K562 (cell line): Measurements from ENCODE around the gene DUSP9. TPM values are rescaled to one million over a fixed set of nuclear protein-coding genes. Genes with fewer than 3 reads are reported as not detected.

Source experiments
- ATAC-seq: fragments of 200-7000 bp; cut with Tn5 transposase; 3 replicates; pipeline ENCODE4 v1.9.1; 2020; ENCODE audit warnings: moderate library complexity
- BruUV-seq: library from RNA; stranded (reverse); fragments of 400-500 nt; replicated peaks from 2 replicates; lab custom pipeline; 2021; lab: Mats Ljungman, UMichigan
- CTCF ChIA-PET: fragments of 300-600 bp; formaldehyde crosslinking; extraction: SDS; loops from one replicate; lab custom pipeline; 2021; ENCODE audit warnings: low intra/inter-chr PET ratio; lab: Yijun Ruan, JAX
- POLR2A ChIA-PET: fragments of 300-600, 350-650 bp; sonication (Branson Sonifier 250); formaldehyde crosslinking; extraction: SDS; loops from one replicate; lab custom pipeline; 2021; ENCODE audit warnings: antibody characterized with exemption, inconsistent platforms; lab: Yijun Ruan, JAX
- DNase-seq, 4 experiments: peaks; one replicate each; pipeline versions ENCODE4 v3.0.0 to v3.0.0-alpha.2; 2011 to 2018; ENCODE audit warnings: low spot score in 3 of 4, mixed read lengths in 3 of 4; ENCODE audit errors: extremely low read depth in 1 of 4
- FAIRE-seq: peaks from 2 replicates; lab custom pipeline; 2011; peaks lifted over from hg19 to GRCh38; lab: Jason Lieb, UNC
- H2AFZ ChIP-seq: 2 replicates; pipeline ENCODE4 v1.6.0; 2011; ENCODE audit warnings: low read depth, low read length, control low read depth, inconsistent platforms
- H3K27ac ChIP-seq: fragments of 200-600 bp; 3 replicates; pipeline ENCODE4 v1.8.0; 2011; ENCODE audit warnings: low read depth, mild to moderate bottlenecking, control low read depth, inconsistent platforms, low read length, moderate library complexity, mixed read lengths; ENCODE audit errors: extremely low read depth
- H3K27me3 ChIP-seq, 2 experiments: fragments of 300-600 bp in 1 of 2; 2 replicates in 1 of 2; 3 replicates in 1 of 2; pipeline versions ENCODE4 v1.6.0 to v1.8.0; 2011; ENCODE audit warnings: inconsistent platforms in 2 of 2, low read length in 2 of 2, mild to moderate bottlenecking in 1 of 2, mixed read lengths in 1 of 2, moderate library complexity in 1 of 2; ENCODE audit not compliant: control insufficient read depth in 2 of 2, insufficient read depth in 2 of 2
- H3K36me3 ChIP-seq: fragments of 300-600 bp; 3 replicates; pipeline ENCODE4 v1.8.0; 2011; ENCODE audit warnings: mild to moderate bottlenecking, low read length, inconsistent platforms; ENCODE audit not compliant: control insufficient read depth, insufficient read depth
- H3K4me1 ChIP-seq, 2 experiments: fragments of 200-600 bp in 1 of 2; replicated peaks in 1 of 2; 2 replicates in 1 of 2; 3 replicates in 1 of 2; pipeline versions ENCODE4 v1.5.1 to v1.8.0; 2011; ENCODE audit warnings: inconsistent platforms in 2 of 2, low read length in 2 of 2, mild to moderate bottlenecking in 1 of 2, mixed read lengths in 1 of 2, moderate library complexity in 1 of 2; ENCODE audit not compliant: control insufficient read depth in 2 of 2, insufficient read depth in 2 of 2
- H3K4me2 ChIP-seq: 2 replicates; pipeline ENCODE4 v1.6.1; 2011; ENCODE audit warnings: low read length, control low read depth, inconsistent platforms, mixed read lengths; ENCODE audit not compliant: insufficient read depth
- H3K4me3 ChIP-seq: fragments of 200-600 bp; sonication (generic), shearing (Covaris generic); 2 replicates; pipeline ENCODE4 v1.5.1; 2016; ENCODE audit warnings: control low read depth, inconsistent platforms
- H3K79me2 ChIP-seq: fragments of 200-600 bp; 3 replicates; pipeline ENCODE4 v1.8.0; 2011; ENCODE audit warnings: low read length, inconsistent platforms; ENCODE audit not compliant: control insufficient read depth, insufficient read depth
- H3K9ac ChIP-seq, 2 experiments: 2 replicates each; pipeline versions ENCODE4 v1.6.0 to v1.6.1; 2011; ENCODE audit warnings: low read depth in 2 of 2, low read length in 2 of 2, control low read depth in 1 of 2, inconsistent platforms in 1 of 2, mild to moderate bottlenecking in 1 of 2, mixed read lengths in 1 of 2; ENCODE audit not compliant: insufficient read depth in 1 of 2
- H3K9me1 ChIP-seq: one replicate; pipeline ENCODE4 v1.6.0; 2011; ENCODE audit warnings: inconsistent platforms, mild to moderate bottlenecking, low read length, moderate library complexity; ENCODE audit not compliant: control insufficient read depth, insufficient read depth
- H3K9me3 ChIP-seq: replicated peaks from 2 replicates; pipeline ENCODE4 v1.5.1; 2011; ENCODE audit warnings: low read depth, low read length, inconsistent platforms; ENCODE audit not compliant: control insufficient read depth, insufficient read depth
- H4K20me1 ChIP-seq: replicated peaks from 2 replicates; pipeline ENCODE4 v1.6.1; 2011; ENCODE audit warnings: low read length, inconsistent platforms, mixed read lengths; ENCODE audit not compliant: control insufficient read depth, insufficient read depth
- GTF2F1 ChIP-seq: IDR thresholded peaks from 2 replicates; pipeline ENCODE4 v1.6.1; 2011; ENCODE audit warnings: low read depth, low read length, improper control_type of control experiment
- HMBOX1 ChIP-seq: sonication (generic); IDR thresholded peaks from 2 replicates; pipeline ENCODE4 v1.6.1; 2016
- NR0B1 ChIP-seq: fragments of 450-650 bp; IDR thresholded peaks from one replicate; pipeline ENCODE4 v1.6.1; 2018; ENCODE audit warnings: mild to moderate bottlenecking, moderate library complexity; ENCODE audit not compliant: partially characterized antibody
- RAD21 ChIP-seq, 2 experiments: fragments of 250-450 bp in 1 of 2; fragments of 450-650 bp in 1 of 2; sonication (Bioruptor Pico) in 1 of 2; formaldehyde crosslinking in 1 of 2; IDR thresholded peaks in 1 of 2; conservative IDR thresholded peaks in 1 of 2; 2 replicates each; pipeline versions ENCODE4 v1.4.0 to v1.8.0; 2020 to 2022; ENCODE audit warnings: mild to moderate bottlenecking in 2 of 2, moderate library complexity in 1 of 2
- RAD51 ChIP-seq: fragments of 450-650 bp; IDR thresholded peaks from 2 replicates; pipeline ENCODE4 v1.7.1; 2016; ENCODE audit warnings: low read depth, mild to moderate bottlenecking, borderline replicate concordance
- SNRNP70 ChIP-seq: fragments of 200-400 bp; formaldehyde crosslinking; optimal IDR thresholded peaks from 2 replicates; pipeline ENCODE3; 2017; ENCODE audit warnings: low read depth, low read length
- TAF9B ChIP-seq: fragments of 450-650 bp; IDR thresholded peaks from 2 replicates; pipeline ENCODE4 v1.6.1; 2018; ENCODE audit warnings: mild to moderate bottlenecking; ENCODE audit not compliant: partially characterized antibody
- XRCC5 ChIP-seq: fragments of 200-400 bp; formaldehyde crosslinking; IDR thresholded peaks from 2 replicates; pipeline ENCODE4 v1.6.1; 2017; ENCODE audit warnings: low read depth, mild to moderate bottlenecking, low read length
- ZNF76 ChIP-seq: fragments of 250-450 bp; sonication (Bioruptor Pico); IDR thresholded peaks from 2 replicates; pipeline ENCODE4 v1.4.0; 2020; ENCODE audit warnings: mild to moderate bottlenecking, moderate library complexity, borderline replicate concordance
- WGBS: fragments of 100-300 bp; shearing (Covaris generic); methylation state at CpG from one replicate; pipeline ENCODE4 v1.1.6; 2016; ENCODE audit warnings: low coverage, mixed read lengths; ENCODE audit not compliant: insufficient coverage; ENCODE audit errors: missing lambda C conversion rate; 5-methylcytosine and 5-hydroxymethylcytosine counted together
- in situ Hi-C: fragments of 300-500 bp; cut with MboI; formaldehyde crosslinking; loops from 4 replicates; pipeline ENCODE4 v1.15.0; 2018; ENCODE audit warnings: inconsistent platforms, mixed read lengths
- intact Hi-C: fragments of 100-400 bp; cut with micrococcal nuclease; formaldehyde crosslinking; loops from 2 replicates; pipeline ENCODE4 v1.14.2; 2022
- polyA plus RNA-seq, 8 experiments: library from polyadenylated mRNA; depleted of rRNA in 4 of 8; stranded (reverse) in 5 of 8; unstranded in 3 of 8; fragments of >200 nt; fragmentation: Nextera tagmentation in 2 of 8; fragmentation: Illumina TruSeq in 1 of 8; extraction: Ambion mirVana in 2 of 8; extraction: Trizol in 1 of 8; gene quantifications; 2 replicates each; pipeline versions ENCODE4 v1.2.1 to v1.2.3, GENCODE V29; 2011 to 2014; ENCODE audit warnings: inconsistent platforms in 1 of 8, missing spikeins in 1 of 8
- total RNA-seq, 7 experiments: library from RNA; depleted of rRNA in 6 of 7; stranded (reverse); fragments of >200 nt in 6 of 7; fragmentation: Illumina TruSeq in 2 of 7; extraction: Trizol in 2 of 7; gene quantifications; 2 replicates each; pipeline versions ENCODE4 v1.2.1 to v1.2.3, GENCODE V29; 2011 to 2021; ENCODE audit warnings: low replicate concordance in 1 of 7
- TF ChIP-seq, protein P1 (sequence below): fragments of 250-450 bp; sonication (Bioruptor Pico); IDR thresholded peaks from 2 replicates; pipeline ENCODE4 v1.4.0; 2020
- TF ChIP-seq, protein P2 (sequence below): conservative IDR thresholded peaks from 2 replicates; pipeline ENCODE4 v1.6.1; 2011; ENCODE audit warnings: low read depth, mild to moderate bottlenecking, low read length; ENCODE audit not compliant: control insufficient read depth
- TF ChIP-seq, protein P3 (sequence below): IDR thresholded peaks from 2 replicates; pipeline ENCODE4 v1.6.1; 2011; ENCODE audit warnings: borderline replicate concordance, low read depth, mild to moderate bottlenecking, moderate library complexity, low read length; ENCODE audit not compliant: insufficient read depth, poor library complexity, severe bottlenecking

The DUSP9 gene
- total and polyA plus RNA-seq, 9 of the 15 experiments (the other 6 are each of a cell fraction or from before 2014, with no cell fraction given), result 0.11 to 14.1 (median 5.5) TPM

- Histone ChIP-seq H3K4me3 (no peak overlapping the region), H3K36me3 (no peaks in the 10 kb centered on the region), H3K27me3 (peaks cover 2 to 18% of the 10 kb centered on the region in 2 experiments; a peak in 3 of 5 replicates), H3K9me1 (peaks cover 4% of the 10 kb centered on the region), H3K4me1 (peaks cover 9 to 55% of the 10 kb centered on the region in 2 experiments; a peak in 4 of 5 replicates), H3K79me2 (no peaks in the 10 kb centered on the region; the same call in 2 of the 3 replicates), H3K4me2 (no peak overlapping the region), H2AFZ (peak overlapping the region; percentile 93; the same call in 1 of the 2 replicates), H3K9me3 (no peaks in the 10 kb centered on the region), H3K9ac (0 out of 4 replicates have a peak overlapping the region, but pooled peaks of 1 of the 2 experiments have one; percentile 10), H4K20me1 (no peaks in the 10 kb centered on the region), H3K27ac (no peak overlapping the region; the same call in 2 of the 3 replicates)
- 41% methylated on average over 6 of the region's 17 CpGs for WGBS
- ChIA-PET CTCF (interaction anchor here (1.3 to 2.0 kb wide), 2 partner anchors 59 to 130 kb away, joined by 4 to 14 read pairs; no protein-coding TSS in a partner anchor), POLR2A (no interaction called here)
- peak; percentile 85 for ATAC-seq
- FAIRE-seq, result peak; percentile 48
- peak; percentile 65 to 77 (median 68) for DNase-seq
- in situ Hi-C loops, result loop anchor here (5.0 to 10.0 kb wide), 3 partner anchors 57 to 725 kb away; no protein-coding TSS in a partner anchor
- no TSS peak for BruUV-seq
- intact Hi-C loops, result loop anchor here (5.0 to 10.0 kb wide), 3 partner anchors 112 to 715 kb away; no protein-coding TSS in a partner anchor
- TF ChIP-seq XRCC5 (0 out of 2 replicates have a peak, but pooled peaks have one; percentile 31), TAF9B (no peak), ZNF76 (CRISPR knock-in tag) (no peak), HMBOX1 (no peak), RAD51 (no peak), SNRNP70 (no peak), RAD21 (CRISPR knock-in tag; conservative IDR thresholded peaks at IDR 0.05 in 1 of 2, IDR thresholded peaks at IDR 0.05 in 1 of 2) (peak in 1 of 2 experiments; percentile 49; a peak in 2 of 4 replicates), GTF2F1 (no peak), NR0B1 (no peak)
- TF ChIP-seq, protein P1, sequence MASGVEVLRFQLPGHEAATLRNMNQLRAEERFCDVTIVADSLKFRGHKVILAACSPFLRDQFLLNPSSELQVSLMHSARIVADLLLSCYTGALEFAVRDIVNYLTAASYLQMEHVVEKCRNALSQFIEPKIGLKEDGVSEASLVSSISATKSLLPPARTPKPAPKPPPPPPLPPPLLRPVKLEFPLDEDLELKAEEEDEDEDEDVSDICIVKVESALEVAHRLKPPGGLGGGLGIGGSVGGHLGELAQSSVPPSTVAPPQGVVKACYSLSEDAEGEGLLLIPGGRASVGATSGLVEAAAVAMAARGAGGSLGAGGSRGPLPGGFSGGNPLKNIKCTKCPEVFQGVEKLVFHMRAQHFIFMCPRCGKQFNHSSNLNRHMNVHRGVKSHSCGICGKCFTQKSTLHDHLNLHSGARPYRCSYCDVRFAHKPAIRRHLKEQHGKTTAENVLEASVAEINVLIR, result no peak
- TF ChIP-seq, protein P2, sequence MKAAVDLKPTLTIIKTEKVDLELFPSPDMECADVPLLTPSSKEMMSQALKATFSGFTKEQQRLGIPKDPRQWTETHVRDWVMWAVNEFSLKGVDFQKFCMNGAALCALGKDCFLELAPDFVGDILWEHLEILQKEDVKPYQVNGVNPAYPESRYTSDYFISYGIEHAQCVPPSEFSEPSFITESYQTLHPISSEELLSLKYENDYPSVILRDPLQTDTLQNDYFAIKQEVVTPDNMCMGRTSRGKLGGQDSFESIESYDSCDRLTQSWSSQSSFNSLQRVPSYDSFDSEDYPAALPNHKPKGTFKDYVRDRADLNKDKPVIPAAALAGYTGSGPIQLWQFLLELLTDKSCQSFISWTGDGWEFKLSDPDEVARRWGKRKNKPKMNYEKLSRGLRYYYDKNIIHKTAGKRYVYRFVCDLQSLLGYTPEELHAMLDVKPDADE, result no peak
- TF ChIP-seq, protein P3, sequence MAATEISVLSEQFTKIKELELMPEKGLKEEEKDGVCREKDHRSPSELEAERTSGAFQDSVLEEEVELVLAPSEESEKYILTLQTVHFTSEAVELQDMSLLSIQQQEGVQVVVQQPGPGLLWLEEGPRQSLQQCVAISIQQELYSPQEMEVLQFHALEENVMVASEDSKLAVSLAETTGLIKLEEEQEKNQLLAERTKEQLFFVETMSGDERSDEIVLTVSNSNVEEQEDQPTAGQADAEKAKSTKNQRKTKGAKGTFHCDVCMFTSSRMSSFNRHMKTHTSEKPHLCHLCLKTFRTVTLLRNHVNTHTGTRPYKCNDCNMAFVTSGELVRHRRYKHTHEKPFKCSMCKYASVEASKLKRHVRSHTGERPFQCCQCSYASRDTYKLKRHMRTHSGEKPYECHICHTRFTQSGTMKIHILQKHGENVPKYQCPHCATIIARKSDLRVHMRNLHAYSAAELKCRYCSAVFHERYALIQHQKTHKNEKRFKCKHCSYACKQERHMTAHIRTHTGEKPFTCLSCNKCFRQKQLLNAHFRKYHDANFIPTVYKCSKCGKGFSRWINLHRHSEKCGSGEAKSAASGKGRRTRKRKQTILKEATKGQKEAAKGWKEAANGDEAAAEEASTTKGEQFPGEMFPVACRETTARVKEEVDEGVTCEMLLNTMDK, result peak; percentile 35
These were observed 22.3 kb downstream of the DUSP9 start for GRCh38 chrX:153669174-153669890.
